Sigmoid colon (tissue), 7 donors: ENCODE data around the gene PLXNA3. TPM values are rescaled to one million over a fixed set of nuclear protein-coding genes. Genes with fewer than 3 reads are reported as not detected.

Source experiments
- DNase-seq: peaks from one replicate; pipeline ENCODE4 v3.0.0-alpha.2; 2019
- H3K27ac ChIP-seq, 4 donors: fragments of 200-600 bp; sonication (generic); one replicate each; pipeline ENCODE4 v1.5.1; 2016 to 2019; ENCODE audit warnings: mild to moderate bottlenecking in 1 of 4
- H3K27me3 ChIP-seq, 3 donors: fragments of 200-600 bp; sonication (generic); one replicate each; pipeline ENCODE4 v1.5.1; 2019; ENCODE audit warnings: mild to moderate bottlenecking in 1 of 3
- H3K36me3 ChIP-seq, 4 donors: fragments of 200-600 bp; sonication (generic); one replicate each; pipeline ENCODE4 v1.5.1; 2016 to 2019
- H3K4me1 ChIP-seq, 4 donors: fragments of 200-600 bp; sonication (generic); one replicate each; pipeline ENCODE4 v1.5.1; 2017 to 2019
- H3K4me3 ChIP-seq, 4 donors: fragments of 200-600 bp; sonication (generic); one replicate each; pipeline ENCODE4 v1.5.1; 2017 to 2019; ENCODE audit warnings: mild to moderate bottlenecking in 2 of 4, moderate library complexity in 1 of 4
- H3K9me3 ChIP-seq, 4 donors: fragments of 200-600 bp in 3 of 4; sonication (generic) in 3 of 4; one replicate each; pipeline versions ENCODE4 v1.5.1 to v1.6.1; 2013 to 2019
- CTCF ChIP-seq, 4 experiments: fragments of 450-650 bp in 3 of 4; fragments of 200-600 bp in 1 of 4; IDR thresholded peaks; one replicate each; pipeline ENCODE4 v1.5.1; 2016 to 2019; ENCODE audit warnings: antibody characterized with exemption in 4 of 4, mild to moderate bottlenecking in 3 of 4, moderate library complexity in 2 of 4
- EP300 ChIP-seq, 4 donors: sonication (generic); formaldehyde crosslinking; IDR thresholded peaks; one replicate each; pipeline ENCODE4 v1.6.1; 2017; ENCODE audit warnings: antibody characterized with exemption in 4 of 4
- POLR2A ChIP-seq, 2 donors: fragments of 450-650 bp; IDR thresholded peaks; one replicate each; pipeline ENCODE4 v1.6.1; 2016; ENCODE audit warnings: antibody characterized with exemption in 2 of 2, mild to moderate bottlenecking in 2 of 2, moderate library complexity in 2 of 2
- POLR2AphosphoS5 ChIP-seq, 4 donors: sonication (generic); formaldehyde crosslinking; IDR thresholded peaks; one replicate each; pipeline ENCODE4 v1.6.1; 2017; ENCODE audit warnings: antibody characterized with exemption in 4 of 4
- WGBS, 2 donors: extraction: QIAGEN DNeasy Blood & Tissue Kit; methylation state at CpG; one replicate each; pipeline ENCODE4 v1.1.7; 2013; 5-methylcytosine and 5-hydroxymethylcytosine counted together
- intact Hi-C: fragments of 100-400 bp; cut with DNase I; formaldehyde crosslinking; loops from one replicate; pipeline ENCODE4 v1.15.1; 2023
- polyA plus RNA-seq, 3 donors: library from polyadenylated mRNA; stranded (reverse); fragments of 200-250 nt; gene quantifications; one replicate each; pipeline ENCODE4 v1.2.3, GENCODE V29; 2013
- total RNA-seq, 4 donors: library from RNA; depleted of rRNA; stranded (reverse); fragments of >200 nt; gene quantifications; one replicate each; pipeline ENCODE4 v1.1.0, GENCODE V29; 2016
- donor health status: healthy with polysubstance abuse.
- donor health status: Bipolar disorder and iron deficiency.
- donor health status: healthy.

The PLXNA3 gene
- total and polyA plus RNA-seq, 7 donors, result 3.1 to 22.9 (median 6.1) TPM

- H3K36me3 ChIP-seq, result no peaks in the 10 kb centered on the region
- WGBS, 2 donors, result 3 to 11% methylated on average over 34 of the region's 34 CpGs
- no peaks in the 10 kb centered on the region for H3K27me3 ChIP-seq
Measured at GRCh38 chrX:154515090-154515965, 57.2 kb downstream of the PLXNA3 start.

GRCh38 chrX:154515966-154516655 is 58.0 kb downstream of the PLXNA3 start, which contains the start of gene FAM3A:
Gene FAM3A (minus strand): TSS chrX:154516232. CDS start chrX:154515772, 460 bp downstream.
- Histone ChIP-seq H3K27ac (peak within 1 kb of the TSS; percentile 88 to 95 (median 91)), H3K27me3 (no peaks in the 10 kb centered on the region), H3K36me3 (no peaks in the 10 kb centered on the region), H3K9me3 (no peaks in the 10 kb centered on the region), H3K4me3 (peak within 1 kb of the TSS; percentile 59 to 67 (median 66)), H3K4me1 (peaks cover 0 to 24% (median 17%) of the 10 kb centered on the region in 4 donors)
- 0 to 1% methylated on average over 59 of the region's 59 CpGs for WGBS, 2 donors
- peak; percentile 71 to 76 for TF ChIP-seq POLR2A (IDR thresholded peaks at IDR 0.05)
- no peak for TF ChIP-seq EP300 (IDR thresholded peaks at IDR 0.05)
- TF ChIP-seq CTCF (IDR thresholded peaks at IDR 0.05), result no peak
- TF ChIP-seq POLR2AphosphoS5 (IDR thresholded peaks at IDR 0.05), result peak; percentile 79 to 97 (median 90)
- intact Hi-C loops, result loop anchor here (1.0 to 5.0 kb wide), 2 partner anchors 26 to 39 kb away; partner anchors contain the start of genes LAGE3 and SLC10A3
- peak; percentile 97 for DNase-seq

More at GRCh38 chrX:154515090-154515965, 57.2 kb downstream of the PLXNA3 start:
- peak; percentile 76 for DNase-seq
- Histone ChIP-seq H3K9me3 (no peaks in the 10 kb centered on the region), H3K4me3 (peak overlapping the region; percentile 59 to 67 (median 66)), H3K4me1 (peaks cover 0 to 24% (median 17%) of the 10 kb centered on the region in 4 donors), H3K27ac (peak overlapping the region; percentile 88 to 95 (median 91))
- intact Hi-C loops, result loop anchor here (5.0 kb wide), 1 partner anchor 38 kb away; the partner anchor contains the start of gene LAGE3
- TF ChIP-seq POLR2AphosphoS5 (IDR thresholded peaks at IDR 0.05), result no peak
- TF ChIP-seq CTCF (IDR thresholded peaks at IDR 0.05), result no peak
- TF ChIP-seq POLR2A (IDR thresholded peaks at IDR 0.05), result no peak
- no peak for TF ChIP-seq EP300 (IDR thresholded peaks at IDR 0.05)

- Histone ChIP-seq H3K9me3 (no peaks in the 10 kb centered on the region), H3K27ac (peak overlapping the region; percentile 88 to 95 (median 91)), H3K27me3 (no peaks in the 10 kb centered on the region), H3K4me3 (peak overlapping the region in 3 of 4 donors; percentile 31 to 67 (median 65)), H3K36me3 (no peaks in the 10 kb centered on the region), H3K4me1 (peaks cover 0 to 24% (median 17%) of the 10 kb centered on the region in 4 donors)
- 3 to 7% methylated on average over 19 of the region's 19 CpGs for WGBS, 2 donors
- intact Hi-C loops, result loop anchor here (1.0 to 5.0 kb wide), 2 partner anchors 26 to 39 kb away; partner anchors contain the start of genes LAGE3 and SLC10A3
- DNase-seq, result peak; percentile 86
- TF ChIP-seq POLR2AphosphoS5 (IDR thresholded peaks at IDR 0.05) (peak in 1 of 4 donors; percentile 8), POLR2A (IDR thresholded peaks at IDR 0.05) (no peak), EP300 (IDR thresholded peaks at IDR 0.05) (no peak), CTCF (IDR thresholded peaks at IDR 0.05) (no peak)
Measured at GRCh38 chrX:154516656-154517100, 58.6 kb downstream of the PLXNA3 start.

- TF ChIP-seq EP300 (IDR thresholded peaks at IDR 0.05) (no peak), POLR2A (IDR thresholded peaks at IDR 0.05) (no peak), CTCF (IDR thresholded peaks at IDR 0.05) (no peak), POLR2AphosphoS5 (IDR thresholded peaks at IDR 0.05) (no peak)
- H3K36me3 ChIP-seq, result no peaks in the 10 kb centered on the region
- no peaks in the 10 kb centered on the region for H3K27me3 ChIP-seq
- intact Hi-C loops, result loop anchor here (5.0 kb wide), 1 partner anchor 40 kb away; the partner anchor contains the start of gene LAGE3
- peak overlapping the region; percentile 88 to 95 (median 91) for H3K27ac ChIP-seq
- 16 to 58% methylated on average over 25 of the region's 25 CpGs for WGBS, 2 donors
- H3K4me3 ChIP-seq, result peak overlapping the region in 3 of 4 donors; percentile 31 to 67 (median 65)
- DNase-seq, result peak; percentile 71
- H3K4me1 ChIP-seq, result peaks cover 0 to 24% (median 17%) of the 10 kb centered on the region in 4 donors
- H3K9me3 ChIP-seq, result no peaks in the 10 kb centered on the region
Measured at GRCh38 chrX:154517101-154517781, 59.2 kb downstream of the PLXNA3 start.
